GM19395 (cell line): ENCODE data around the gene NMT1.

Experiments used
- ATAC-seq: cut with Tn5 transposase; IDR thresholded peaks from one replicate; pipeline ENCODE4 v1.9.1; 2021; ENCODE audit warnings: mild to moderate bottlenecking, moderate library complexity; ENCODE audit not compliant: unreplicated experiment

NMT1 gene

GRCh38 chr17:45149037-45149668 lies 88.0 kb downstream of the NMT1 start:
- no peak for ATAC-seq

- ATAC-seq, result no peak
These were observed 88.8 kb downstream of the NMT1 start for GRCh38 chr17:45149669-45150664.

GRCh38 chr17:45150911-45151809 lies 90.0 kb downstream of the NMT1 start:
- no peak for ATAC-seq

- no peak for ATAC-seq
These were observed 93.9 kb downstream of the NMT1 start for GRCh38 chr17:45155029-45155428.

GRCh38 chr17:45155483-45155882 lies 94.4 kb downstream of the NMT1 start:
- no peak for ATAC-seq

GRCh38 chr17:45156242-45156641 lies 95.1 kb downstream of the NMT1 start:
- no peak for ATAC-seq
